GM18519 (cell line): ENCODE measurements around the gene PAX5.

Experiments
- ATAC-seq: cut with Tn5 transposase; IDR thresholded peaks from one replicate; pipeline ENCODE4 v1.9.1; 2021; ENCODE audit warnings: mild to moderate bottlenecking, moderate library complexity; ENCODE audit not compliant: unreplicated experiment, low FRiP score

Gene PAX5

GRCh38 chr9:36936498-36936831, 97.6 kb downstream of the PAX5 start:
- ATAC-seq, result no peak

- ATAC-seq, result peak; percentile 52
Measured at GRCh38 chr9:36935768-36936497, 98.1 kb downstream of the PAX5 start.

GRCh38 chr9:36935332-36935731, 98.7 kb downstream of the PAX5 start:
- ATAC-seq, result no peak

- no peak for ATAC-seq
Measured at GRCh38 chr9:36934478-36935065, 99.5 kb downstream of the PAX5 start.

- no peak for ATAC-seq
Measured at GRCh38 chr9:36933676-36934215, 100.3 kb downstream of the PAX5 start.

GRCh38 chr9:36932198-36932597, 101.9 kb downstream of the PAX5 start:
- no peak for ATAC-seq

- no peak for ATAC-seq
Measured at GRCh38 chr9:36930941-36931340, 103.1 kb downstream of the PAX5 start.

GRCh38 chr9:36929350-36929675, 104.8 kb downstream of the PAX5 start:
- ATAC-seq, result no peak

- ATAC-seq, result no peak
Measured at GRCh38 chr9:36928670-36929349, 105.3 kb downstream of the PAX5 start.

GRCh38 chr9:36928210-36928609, 105.9 kb downstream of the PAX5 start:
- ATAC-seq, result no peak

GRCh38 chr9:36924757-36925432, 109.2 kb downstream of the PAX5 start:
- ATAC-seq, result no peak

- no peak for ATAC-seq
Measured at GRCh38 chr9:36924071-36924470, 110.0 kb downstream of the PAX5 start.

GRCh38 chr9:36923025-36923625, 110.9 kb downstream of the PAX5 start:
- ATAC-seq, result no peak

GRCh38 chr9:36922548-36922947, 111.5 kb downstream of the PAX5 start:
- no peak for ATAC-seq

- no peak for ATAC-seq
Measured at GRCh38 chr9:36914212-36914577, 119.9 kb downstream of the PAX5 start.

GRCh38 chr9:36913393-36914211, 120.5 kb downstream of the PAX5 start:
- ATAC-seq, result no peak

- no peak for ATAC-seq
Measured at GRCh38 chr9:36912620-36913019, 121.4 kb downstream of the PAX5 start.

- no peak for ATAC-seq
Measured at GRCh38 chr9:36911601-36912412, 122.3 kb downstream of the PAX5 start.

GRCh38 chr9:36911037-36911436, 123.0 kb downstream of the PAX5 start:
- ATAC-seq, result no peak
